Measurements from ENCODE around the gene TM7SF2. TPM values are rescaled to one million over a fixed set of nuclear protein-coding genes. Genes with fewer than 3 reads are reported as not detected.

Gene TM7SF2
- total and polyA plus RNA-seq, 2 donors (not counting 1 experiment from before 2014, with no cell fraction given) = 23.9 to 28.5 TPM

DNA sequence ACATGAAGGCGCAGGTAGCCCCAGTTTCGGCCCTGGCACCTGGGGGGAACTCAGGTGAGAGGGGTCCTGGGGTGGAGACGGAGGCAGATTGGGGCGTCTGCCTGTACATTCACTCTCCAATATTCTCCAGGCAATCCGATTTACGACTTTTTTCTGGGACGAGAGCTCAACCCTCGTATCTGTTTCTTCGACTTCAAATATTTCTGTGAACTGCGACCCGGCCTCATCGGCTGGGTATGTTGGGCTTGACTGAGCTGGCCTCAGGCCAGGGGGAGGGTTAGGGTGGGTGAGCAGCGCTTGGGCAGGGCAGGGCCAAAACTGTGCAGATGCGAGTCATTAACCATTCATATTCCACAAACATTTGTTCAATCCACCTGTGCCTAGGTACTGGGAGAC lies 1.7 kb downstream of the TM7SF2 start:
- CTCF ChIA-PET = interaction anchor here (0.6 to 7.7 kb wide), 14 partner anchors 8 to 203 kb away, joined by 3 to 118 read pairs (median 4); partner anchors contain the start of genes CAPN1, FAU, MRPL49 and SYVN1
- 29% methylated on average over 9 of the region's 14 CpGs for WGBS (ENCODE audit: insufficient coverage)
- Mint-ChIP-seq H3K27ac (peak overlapping the region; percentile 81), H3K4me1 (peaks cover 60% of the 10 kb centered on the region), H3K4me3 (peak overlapping the region; percentile 89), H3K9me3 (ENCODE audit: insufficient read depth) (no peaks in the 10 kb centered on the region), H3K27me3 (no peaks in the 10 kb centered on the region)
- DNase-seq (no peak), ATAC-seq (ENCODE audit: low read depth) (no peak)
- peak overlapping the region in 4 of 5 experiments; percentile 58 to 92 (median 72) for H3K4me3 ChIP-seq (ENCODE audit: control extremely low read depth in 1 of 5, extremely low read depth in 1 of 5, insufficient read depth in 1 of 5, low read depth in 2 of 5, low read length in 4 of 5)
- no peaks in the 10 kb centered on the region for H3K9me3 ChIP-seq (ENCODE audit: control extremely low read depth in 1 of 3, control insufficient read depth in 2 of 3, insufficient read depth in 1 of 3, low read length in 2 of 3)
- intact Hi-C loops (cut with micrococcal nuclease) = loop anchor here (5.0 to 10.0 kb wide), 4 partner anchors 149 to 501 kb away; partner anchors contain the start of genes ATG2A, MAP3K11, PCNX3 and POLA2
- H3K79me2 ChIP-seq (ENCODE audit: control insufficient read depth, insufficient read depth, low read length) = peaks cover 52% of the 10 kb centered on the region
- peaks cover 44% of the 10 kb centered on the region for H4K20me1 ChIP-seq (ENCODE audit: control insufficient read depth, insufficient read depth, low read length, poor library complexity, severe bottlenecking)
- H3K36me3 ChIP-seq (replicated peaks in 1 of 2; ENCODE audit: control extremely low read depth in 1 of 2, control insufficient read depth in 1 of 2, extremely low read depth in 1 of 2, insufficient read depth in 2 of 2, low read length in 1 of 2) = peaks cover 0 to 27% of the 10 kb centered on the region in 2 experiments
- POLR2A ChIA-PET = interaction anchor here (0.6 to 2.9 kb wide), 4 partner anchors 8 to 1175 kb away, joined by 3 to 27 read pairs (median 4); partner anchors contain the start of genes FAU and MRPL49
- H3K9ac ChIP-seq (ENCODE audit: low read length) = peak overlapping the region; percentile 80
- H3K4me2 ChIP-seq (replicated peaks; ENCODE audit: low read depth, low read length, poor library complexity, severe bottlenecking) = peak overlapping the region; percentile 99
- H2AFZ ChIP-seq (ENCODE audit: insufficient read depth, low read depth, low read length, poor library complexity, severe bottlenecking) = peak overlapping the region; percentile 64
- peaks cover 30 to 58% of the 10 kb centered on the region in 2 donors for H3K4me1 ChIP-seq (ENCODE audit: control insufficient read depth in 2 of 2, insufficient read depth in 2 of 2, low read length in 2 of 2)
- no peaks in the 10 kb centered on the region for H3K27me3 ChIP-seq (replicated peaks in 1 of 4; ENCODE audit: control extremely low read depth in 1 of 4, control insufficient read depth in 3 of 4, insufficient read depth in 4 of 4, low read length in 3 of 4)
- TF ChIP-seq EZH2 (IDR thresholded peaks at IDR 0.05; ENCODE audit: borderline replicate concordance, insufficient read depth, low read depth, low read length, poor library complexity, severe bottlenecking) (no peak), CTCF (IDR thresholded peaks at IDR 0.05) (no peak)
- H3K27ac ChIP-seq (ENCODE audit: low read length in 2 of 2) = peak overlapping the region; percentile 25 to 44

DNA sequence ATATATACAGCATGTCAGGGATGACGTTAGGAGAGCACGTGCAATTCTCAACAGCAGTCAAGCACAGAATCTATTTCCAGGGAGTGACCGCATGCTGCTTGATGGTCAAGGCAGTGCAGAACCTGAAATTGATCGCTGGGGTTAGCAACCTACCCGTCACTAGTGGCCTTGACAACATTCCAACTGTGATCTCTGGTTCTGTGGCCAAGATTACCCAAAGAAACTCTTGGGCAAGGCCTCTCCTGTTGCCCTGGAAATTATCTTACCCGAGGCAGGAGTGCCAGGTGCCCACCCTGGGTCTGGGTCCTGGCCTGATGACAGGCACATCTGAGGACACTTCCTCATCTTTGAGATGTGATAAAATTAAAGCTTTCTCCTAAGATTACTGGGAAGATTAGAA lies 2.2 kb downstream of the TM7SF2 start:
- Histone ChIP-seq H3K4me3 (ENCODE audit: control extremely low read depth in 1 of 5, extremely low read depth in 1 of 5, insufficient read depth in 1 of 5, low read depth in 2 of 5, low read length in 4 of 5) (no peak overlapping the region), H3K36me3 (replicated peaks in 1 of 2; ENCODE audit: control extremely low read depth in 1 of 2, control insufficient read depth in 1 of 2, extremely low read depth in 1 of 2, insufficient read depth in 2 of 2, low read length in 1 of 2) (peaks cover 0 to 29% of the 10 kb centered on the region in 2 experiments), H3K4me1 (ENCODE audit: control insufficient read depth in 2 of 2, insufficient read depth in 2 of 2, low read length in 2 of 2) (peaks cover 30 to 63% of the 10 kb centered on the region in 2 donors), H3K27ac (ENCODE audit: low read length in 2 of 2) (no peak overlapping the region), H2AFZ (ENCODE audit: insufficient read depth, low read depth, low read length, poor library complexity, severe bottlenecking) (no peak overlapping the region), H4K20me1 (ENCODE audit: control insufficient read depth, insufficient read depth, low read length, poor library complexity, severe bottlenecking) (peaks cover 48% of the 10 kb centered on the region), H3K79me2 (ENCODE audit: control insufficient read depth, insufficient read depth, low read length) (peaks cover 55% of the 10 kb centered on the region), H3K9ac (ENCODE audit: low read length) (no peak overlapping the region), H3K27me3 (replicated peaks in 1 of 4; ENCODE audit: control extremely low read depth in 1 of 4, control insufficient read depth in 3 of 4, insufficient read depth in 4 of 4, low read length in 3 of 4) (no peaks in the 10 kb centered on the region), H3K9me3 (ENCODE audit: control extremely low read depth in 1 of 3, control insufficient read depth in 2 of 3, insufficient read depth in 1 of 3, low read length in 2 of 3) (no peaks in the 10 kb centered on the region), H3K4me2 (replicated peaks; ENCODE audit: low read depth, low read length, poor library complexity, severe bottlenecking) (peak overlapping the region; percentile 99)
- ATAC-seq (ENCODE audit: low read depth) = no peak
- TF ChIP-seq CTCF (IDR thresholded peaks at IDR 0.05) = no peak
- TF ChIP-seq EZH2 (IDR thresholded peaks at IDR 0.05; ENCODE audit: borderline replicate concordance, insufficient read depth, low read depth, low read length, poor library complexity, severe bottlenecking) = no peak
- DNase-seq = no peak
- ChIA-PET POLR2A (interaction anchor here (1.0 kb wide), 1 partner anchor 17 kb away, joined by 3 read pairs; no protein-coding TSS in a partner anchor), CTCF (interaction anchor here (0.6 to 7.7 kb wide), 7 partner anchors 8 to 67 kb away, joined by 3 to 118 read pairs (median 30); partner anchors contain the start of genes CAPN1, FAU, MRPL49 and SYVN1)
- intact Hi-C loops (cut with micrococcal nuclease) = loop anchor here (5.0 to 10.0 kb wide), 4 partner anchors 148 to 501 kb away; partner anchors contain the start of genes ATG2A, MAP3K11, PCNX3 and POLA2
- peak overlapping the region; percentile 24 for H3K27ac Mint-ChIP-seq
- H3K4me3 Mint-ChIP-seq = peak overlapping the region; percentile 89
- no peaks in the 10 kb centered on the region for H3K9me3 Mint-ChIP-seq (ENCODE audit: insufficient read depth)
- peaks cover 65% of the 10 kb centered on the region for H3K4me1 Mint-ChIP-seq
- H3K27me3 Mint-ChIP-seq = no peaks in the 10 kb centered on the region
- WGBS (ENCODE audit: insufficient coverage) = 88% methylated on average over 5 of the region's 6 CpGs
